CD8-positive, alpha-beta memory T cell (primary cell): ENCODE results near the gene CDK1. TPM values are rescaled to one million over a fixed set of nuclear protein-coding genes. Genes with fewer than 3 reads are reported as not detected.
"Not testable (repeated sequence)": the region's sequence is repeated elsewhere in the genome, so short reads cannot be mapped to it uniquely, and the experiment has no call there.

Source experiments
- CTCF ChIA-PET: fragments of 350-600 bp; sonication (Branson Sonifier 250); formaldehyde crosslinking; loops from one replicate; lab custom pipeline; 2021; ENCODE audit warnings: antibody characterized with exemption; lab: Charles Lee
- POLR2A ChIA-PET: fragments of 350-600 bp; sonication (Branson Sonifier 250); formaldehyde crosslinking; loops from one replicate; lab custom pipeline; 2021; ENCODE audit warnings: antibody characterized with exemption; lab: Charles Lee
- DNase-seq, 5 donors: peaks; one replicate each; pipeline versions ENCODE4 v3.0.0 to v3.0.0-alpha.2; 2020 to 2022; ENCODE audit warnings: mixed read lengths in 1 of 5
- H3K27ac ChIP-seq: one replicate; pipeline ENCODE4 v1.7.0; 2013; ENCODE audit warnings: low read depth, mild to moderate bottlenecking, low read length, moderate library complexity
- H3K27me3 ChIP-seq: 2 replicates; pipeline ENCODE4 v1.7.0; 2013; ENCODE audit warnings: low read length, mild to moderate bottlenecking; ENCODE audit not compliant: insufficient read depth, poor library complexity, severe bottlenecking
- H3K36me3 ChIP-seq: 2 replicates; pipeline ENCODE4 v1.7.0; 2013; ENCODE audit warnings: mild to moderate bottlenecking, low read length, moderate library complexity; ENCODE audit not compliant: insufficient read depth
- H3K4me1 ChIP-seq: 2 replicates; pipeline ENCODE4 v1.7.0; 2013; ENCODE audit warnings: mild to moderate bottlenecking, low read length, moderate library complexity; ENCODE audit not compliant: insufficient read depth
- H3K4me3 ChIP-seq: 2 replicates; pipeline ENCODE4 v1.7.0; 2013; ENCODE audit warnings: mild to moderate bottlenecking, low read length
- H3K9me3 ChIP-seq: 2 replicates; pipeline ENCODE4 v1.7.0; 2013; ENCODE audit warnings: mild to moderate bottlenecking, low read length
- H3K27ac Mint-ChIP-seq, 8 donors: one replicate each; pipeline ENCODE4 v1.8.0; 2020 to 2021; ENCODE audit warnings: mixed read lengths in 8 of 8, mild to moderate bottlenecking in 6 of 8, inconsistent platforms in 3 of 8, moderate library complexity in 3 of 8
- H3K27me3 Mint-ChIP-seq, 2 donors: one replicate each; pipeline ENCODE4 v1.8.0; 2020 to 2021; ENCODE audit warnings: mixed read lengths in 2 of 2, mild to moderate bottlenecking in 1 of 2, moderate library complexity in 1 of 2
- H3K36me3 Mint-ChIP-seq, 3 donors: one replicate each; pipeline ENCODE4 v1.8.0; 2020 to 2021; ENCODE audit warnings: mixed read lengths in 3 of 3, inconsistent platforms in 1 of 3, mild to moderate bottlenecking in 1 of 3
- H3K4me1 Mint-ChIP-seq, 3 donors: one replicate each; pipeline ENCODE4 v1.8.0; 2020 to 2021; ENCODE audit warnings: mixed read lengths in 3 of 3, inconsistent platforms in 1 of 3, mild to moderate bottlenecking in 1 of 3
- H3K4me3 Mint-ChIP-seq, 7 donors: one replicate each; pipeline ENCODE4 v1.8.0; 2020 to 2021; ENCODE audit warnings: mixed read lengths in 7 of 7, mild to moderate bottlenecking in 6 of 7, moderate library complexity in 4 of 7, inconsistent platforms in 2 of 7
- H3K9me3 Mint-ChIP-seq, 5 donors: one replicate each; pipeline ENCODE4 v1.8.0; 2020 to 2022; ENCODE audit warnings: mixed read lengths in 5 of 5, mild to moderate bottlenecking in 3 of 5, moderate library complexity in 2 of 5, inconsistent platforms in 1 of 5
- polyA plus RNA-seq: library from polyadenylated mRNA; unstranded; fragments of 300-500 nt; fragmentation: Illumina TruSeq; gene quantifications from one replicate; pipeline ENCODE4 v1.2.3, GENCODE V29; 2021
- total RNA-seq, 2 experiments: library from RNA; stranded (reverse); gene quantifications; one replicate each; pipeline ENCODE4 v1.2.3, GENCODE V29; 2021

Gene CDK1
- total and polyA plus RNA-seq, 3 experiments from 2014 or later = 0.52 to 68.8 (median 67.9) TPM

DNA sequence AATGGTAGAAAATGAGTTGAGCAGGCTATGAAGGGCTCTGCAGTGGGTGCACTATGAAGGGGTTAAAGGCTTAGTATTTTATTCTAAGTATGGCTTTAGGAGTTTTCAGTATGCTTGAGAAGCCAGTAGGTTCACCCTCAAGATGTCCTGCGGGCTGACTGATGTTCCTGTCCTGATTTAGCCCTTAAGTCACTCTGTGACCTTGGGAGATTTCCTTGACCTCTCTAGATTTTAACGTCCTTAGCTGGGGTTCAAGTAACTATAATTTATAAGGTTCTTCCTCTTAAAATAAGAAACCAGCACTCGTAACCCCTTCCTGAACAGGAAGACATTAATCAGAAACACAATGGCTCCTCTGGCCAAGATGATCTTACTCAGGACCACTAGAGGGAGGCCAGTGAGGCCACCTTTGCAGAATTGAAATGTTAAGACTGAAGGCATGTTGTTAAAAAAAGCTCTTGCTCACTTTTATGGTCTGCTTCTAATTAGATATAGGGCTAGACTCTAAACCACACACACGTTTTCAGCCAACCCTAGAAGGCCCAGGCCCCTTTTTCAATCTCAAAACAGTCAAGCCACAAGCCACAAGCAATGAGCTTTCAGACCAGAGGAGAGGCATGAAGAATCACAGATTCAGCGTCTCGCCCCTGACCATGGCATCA, 41.9 kb downstream of the CDK1 start:
- Mint-ChIP-seq H3K27me3 (peaks cover 0 to 7% of the 10 kb centered on the region in 2 donors), H3K36me3 (no peaks in the 10 kb centered on the region), H3K4me3 (no peak overlapping the region), H3K9me3 (no peaks in the 10 kb centered on the region), H3K27ac (no peak overlapping the region), H3K4me1 (peaks cover 1 to 12% (median 6%) of the 10 kb centered on the region in 3 donors)
- Histone ChIP-seq H3K36me3 (no peaks in the 10 kb centered on the region), H3K27me3 (no peaks in the 10 kb centered on the region), H3K27ac (no peak overlapping the region), H3K9me3 (no peaks in the 10 kb centered on the region), H3K4me1 (no peaks in the 10 kb centered on the region), H3K4me3 (no peak overlapping the region)
- DNase-seq = no peak
- ChIA-PET CTCF (interaction anchor here (1.3 kb wide), 1 partner anchor 28 kb away, joined by 3 read pairs; no protein-coding TSS in a partner anchor), POLR2A (no interaction called here)

DNA sequence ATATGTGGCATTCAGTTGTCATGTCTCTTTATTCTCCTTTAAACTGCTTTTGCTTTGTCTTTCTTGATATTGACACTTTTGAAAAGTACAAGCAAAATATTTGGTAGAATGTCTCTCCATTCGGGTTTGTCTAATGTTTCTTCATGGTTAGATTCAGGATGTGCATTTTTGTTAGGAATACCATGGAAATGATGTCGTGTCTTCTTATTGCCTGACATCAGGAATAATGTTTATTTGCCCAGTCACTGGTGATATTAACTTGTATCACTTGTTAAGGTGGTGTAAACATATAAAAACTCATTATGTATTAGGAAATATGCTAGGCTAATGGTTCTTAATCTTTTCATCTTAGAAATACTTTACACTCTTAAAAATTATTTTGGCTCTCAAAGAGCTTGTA, 43.4 kb downstream of the CDK1 start:
- Mint-ChIP-seq H3K4me1 (peaks cover 1 to 9% (median 6%) of the 10 kb centered on the region in 3 donors), H3K9me3 (no peaks in the 10 kb centered on the region), H3K27ac (no peak overlapping the region), H3K4me3 (no peak overlapping the region), H3K36me3 (no peaks in the 10 kb centered on the region), H3K27me3 (peaks cover 0 to 10% of the 10 kb centered on the region in 2 donors)
- no peak overlapping the region for H3K27ac ChIP-seq
- H3K36me3 ChIP-seq = no peaks in the 10 kb centered on the region
- POLR2A ChIA-PET = interaction anchor here (0.6 kb wide), 1 partner anchor 15 kb away, joined by 6 read pairs; no protein-coding TSS in a partner anchor
- DNase-seq = no peak
- H3K4me1 ChIP-seq = no peaks in the 10 kb centered on the region
- no peaks in the 10 kb centered on the region for H3K9me3 ChIP-seq
- H3K27me3 ChIP-seq = no peaks in the 10 kb centered on the region
- CTCF ChIA-PET = no interaction called here
- no peak overlapping the region for H3K4me3 ChIP-seq

DNA sequence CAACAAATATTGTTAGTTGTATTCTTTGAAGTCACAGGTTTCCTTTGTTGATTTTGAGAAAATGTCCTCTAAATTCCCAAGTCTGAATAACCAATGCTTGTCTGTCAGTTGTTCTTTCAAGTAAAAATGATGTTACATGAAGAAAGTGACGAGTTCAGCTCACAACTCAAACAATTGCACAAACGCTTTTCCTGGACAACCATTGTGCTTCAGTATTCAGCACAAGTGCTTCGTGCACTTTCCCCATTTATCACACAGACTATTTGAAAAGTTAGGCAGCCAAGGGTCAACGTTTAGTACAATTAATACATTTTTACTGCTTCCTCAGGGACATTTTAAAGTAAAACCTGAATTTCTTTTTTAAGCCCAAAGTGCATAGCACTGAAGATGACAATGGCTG, 44.5 kb downstream of the CDK1 start:
- POLR2A ChIA-PET = no interaction called here
- no peaks in the 10 kb centered on the region for H3K4me1 ChIP-seq
- H3K27me3 Mint-ChIP-seq = peaks cover 1 to 15% of the 10 kb centered on the region in 2 donors
- CTCF ChIA-PET = no interaction called here
- H3K4me1 Mint-ChIP-seq = peaks cover 1 to 6% (median 4%) of the 10 kb centered on the region in 3 donors
- no peak overlapping the region for H3K4me3 Mint-ChIP-seq
- H3K36me3 ChIP-seq = no peaks in the 10 kb centered on the region
- no peaks in the 10 kb centered on the region for H3K27me3 ChIP-seq
- DNase-seq = no peak
- H3K27ac Mint-ChIP-seq = no peak overlapping the region
- H3K27ac ChIP-seq = no peak overlapping the region
- no peaks in the 10 kb centered on the region for H3K9me3 Mint-ChIP-seq
- no peaks in the 10 kb centered on the region for H3K9me3 ChIP-seq
- no peaks in the 10 kb centered on the region for H3K36me3 Mint-ChIP-seq
- no peak overlapping the region for H3K4me3 ChIP-seq

DNA sequence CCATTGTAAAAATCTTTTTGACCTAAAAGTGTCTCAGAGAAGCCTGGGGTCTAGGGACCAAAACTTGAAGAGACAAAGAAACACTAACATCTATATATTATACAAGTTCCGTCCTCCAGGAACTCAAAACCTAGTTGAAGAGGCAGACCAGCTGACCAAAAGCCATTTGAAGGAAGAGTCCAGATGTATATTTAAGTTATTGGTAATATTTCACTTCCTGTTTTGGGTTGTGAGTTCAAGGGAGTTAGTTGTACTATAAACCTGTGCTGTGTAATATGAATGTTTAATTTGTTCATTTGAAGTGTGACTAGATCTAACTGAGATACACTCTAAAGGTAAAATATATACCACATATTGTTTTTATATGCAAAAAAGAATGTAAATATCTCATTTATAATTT, 45.0 kb downstream of the CDK1 start:
- ChIA-PET CTCF (no interaction called here), POLR2A (no interaction called here)
- Mint-ChIP-seq H3K27ac (no peak overlapping the region), H3K4me1 (peaks cover 1 to 6% (median 4%) of the 10 kb centered on the region in 3 donors), H3K4me3 (no peak overlapping the region), H3K9me3 (no peaks in the 10 kb centered on the region), H3K36me3 (no peaks in the 10 kb centered on the region), H3K27me3 (peaks cover 3 to 18% of the 10 kb centered on the region in 2 donors)
- Histone ChIP-seq H3K9me3 (no peaks in the 10 kb centered on the region), H3K36me3 (no peaks in the 10 kb centered on the region), H3K27me3 (no peaks in the 10 kb centered on the region), H3K27ac (no peak overlapping the region), H3K4me3 (no peak overlapping the region), H3K4me1 (no peaks in the 10 kb centered on the region)
- DNase-seq = no peak

DNA sequence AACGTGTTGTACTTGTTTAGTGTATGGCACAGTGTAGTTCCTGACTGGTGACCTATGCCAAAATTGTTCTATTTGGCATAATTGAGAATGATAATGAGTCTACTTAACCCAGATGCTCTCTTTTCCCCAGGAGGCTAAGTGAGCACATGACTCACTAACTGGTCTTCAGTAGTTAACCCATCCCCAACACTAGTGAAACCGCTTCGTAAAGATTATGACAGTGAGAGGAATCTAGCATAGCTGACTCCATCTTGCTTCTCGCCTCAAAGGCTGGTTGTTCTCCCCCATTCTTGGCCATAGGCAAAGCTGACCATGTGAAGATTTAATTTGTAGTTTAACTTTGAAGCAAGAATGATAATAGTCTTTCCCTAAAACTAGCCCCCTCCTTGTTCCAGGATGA, 47.2 kb downstream of the CDK1 start:
- H3K4me1 ChIP-seq = no peaks in the 10 kb centered on the region
- POLR2A ChIA-PET = no interaction called here
- H3K36me3 Mint-ChIP-seq = no peaks in the 10 kb centered on the region
- no peaks in the 10 kb centered on the region for H3K9me3 ChIP-seq
- no peak for DNase-seq
- peaks cover 0 to 1% (median 1%) of the 10 kb centered on the region in 3 donors for H3K4me1 Mint-ChIP-seq
- H3K27ac Mint-ChIP-seq = no peak overlapping the region
- H3K9me3 Mint-ChIP-seq = no peaks in the 10 kb centered on the region
- no peaks in the 10 kb centered on the region for H3K36me3 ChIP-seq
- no peaks in the 10 kb centered on the region for H3K27me3 ChIP-seq
- H3K4me3 ChIP-seq = no peak overlapping the region
- CTCF ChIA-PET = no interaction called here
- no peak overlapping the region for H3K4me3 Mint-ChIP-seq
- no peak overlapping the region for H3K27ac ChIP-seq
- H3K27me3 Mint-ChIP-seq = peaks cover 4 to 23% of the 10 kb centered on the region in 2 donors

DNA sequence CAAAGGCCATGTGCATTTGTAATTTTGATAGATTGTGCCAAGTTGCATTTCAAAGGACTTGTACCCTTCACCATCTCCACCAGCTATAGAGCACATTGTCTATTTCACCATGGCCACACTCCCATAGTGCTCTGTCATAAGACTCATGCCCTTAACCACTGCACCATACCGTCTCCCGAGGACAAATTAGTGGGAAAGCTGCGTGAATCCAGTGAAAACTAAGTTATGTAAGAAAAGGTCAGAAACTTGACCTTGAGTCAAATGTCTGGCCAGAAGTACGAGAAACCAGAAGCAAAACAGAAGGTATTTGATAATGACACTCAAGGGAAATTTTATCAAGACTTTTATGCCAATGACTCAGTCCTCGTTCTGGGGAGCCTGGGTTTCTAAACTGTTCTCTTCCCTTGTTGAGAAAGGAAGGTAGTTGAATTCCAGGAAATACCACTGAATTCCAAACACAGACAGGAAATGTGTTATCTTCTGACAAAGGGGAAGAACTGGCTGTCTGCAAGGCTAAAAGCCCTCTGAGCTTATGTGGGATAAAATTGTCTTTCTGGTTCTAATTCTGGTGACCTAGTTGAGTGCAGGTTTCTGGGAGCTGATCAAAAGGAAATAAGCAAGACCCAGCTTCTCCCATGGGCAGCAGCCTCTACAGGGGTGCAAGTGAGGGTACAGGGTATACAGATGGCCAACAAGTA, 49.7 kb downstream of the CDK1 start:
- ChIA-PET POLR2A (no interaction called here), CTCF (no interaction called here)
- Histone ChIP-seq H3K36me3 (no peaks in the 10 kb centered on the region), H3K27ac (peak overlapping the region; percentile 6), H3K9me3 (no peaks in the 10 kb centered on the region), H3K4me1 (no peaks in the 10 kb centered on the region), H3K27me3 (no peaks in the 10 kb centered on the region), H3K4me3 (no peak overlapping the region)
- H3K4me3 Mint-ChIP-seq = no peak overlapping the region
- no peaks in the 10 kb centered on the region for H3K9me3 Mint-ChIP-seq
- no peaks in the 10 kb centered on the region for H3K36me3 Mint-ChIP-seq
- H3K4me1 Mint-ChIP-seq = no peaks in the 10 kb centered on the region
- no peak for DNase-seq
- no peak overlapping the region for H3K27ac Mint-ChIP-seq
- peaks cover 4 to 23% of the 10 kb centered on the region in 2 donors for H3K27me3 Mint-ChIP-seq

DNA sequence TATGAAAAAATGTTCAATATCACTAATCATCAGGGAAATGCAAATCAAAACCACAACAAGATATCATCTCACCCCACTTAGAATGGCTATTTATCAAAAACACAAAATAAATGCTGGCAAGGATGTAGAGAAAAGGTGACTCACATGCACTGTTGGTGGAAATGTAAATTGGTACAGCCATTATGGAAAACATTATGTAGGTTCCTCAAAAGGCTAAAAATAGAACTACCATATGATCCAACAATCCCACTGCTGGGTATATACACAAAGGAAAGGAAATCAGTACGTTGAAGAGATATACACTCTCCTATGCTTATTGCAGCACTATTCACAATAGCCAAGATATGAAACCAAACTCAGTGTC, 50.2 kb downstream of the CDK1 start:
- Mint-ChIP-seq H3K27ac (no peak overlapping the region), H3K27me3 (peaks cover 4 to 23% of the 10 kb centered on the region in 2 donors), H3K4me3 (no peak overlapping the region), H3K36me3 (no peaks in the 10 kb centered on the region), H3K9me3 (no peaks in the 10 kb centered on the region), H3K4me1 (no peaks in the 10 kb centered on the region)
- Histone ChIP-seq H3K27me3 (no peaks in the 10 kb centered on the region), H3K4me3 (no peak overlapping the region), H3K36me3 (no peaks in the 10 kb centered on the region), H3K9me3 (no peaks in the 10 kb centered on the region), H3K27ac (no peak overlapping the region), H3K4me1 (no peaks in the 10 kb centered on the region)
- ChIA-PET CTCF (no interaction called here), POLR2A (no interaction called here)
- DNase-seq = no peak

DNA sequence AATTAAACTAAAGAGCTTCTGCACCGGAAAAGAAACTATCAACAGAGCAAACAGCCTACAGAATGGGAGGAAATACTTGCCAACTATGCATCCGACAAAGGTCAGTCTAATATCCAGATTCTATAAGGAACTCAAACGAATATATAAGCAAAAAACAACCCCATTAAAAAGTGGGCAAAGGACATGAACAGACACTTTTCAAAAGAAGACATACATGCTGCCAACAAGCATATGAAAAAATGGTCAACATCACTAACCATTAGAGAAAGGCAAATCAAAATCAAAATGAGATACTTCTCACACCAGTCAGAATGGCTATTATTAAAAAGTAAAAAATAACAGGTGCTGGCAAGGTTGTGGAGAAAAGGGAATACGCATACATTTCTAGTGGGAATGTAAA, 53.9 kb downstream of the CDK1 start:
- H3K4me3 Mint-ChIP-seq, CTCF ChIA-PET, H3K9me3 ChIP-seq, DNase-seq, H3K36me3 Mint-ChIP-seq, H3K4me3 ChIP-seq, H3K4me1 ChIP-seq, H3K27ac Mint-ChIP-seq, H3K27ac ChIP-seq, H3K27me3 ChIP-seq, H3K4me1 Mint-ChIP-seq, H3K9me3 Mint-ChIP-seq, H3K36me3 ChIP-seq, POLR2A ChIA-PET: not testable (repeated sequence)
- H3K27me3 Mint-ChIP-seq = peaks cover 5 to 12% of the 10 kb centered on the region in 2 donors
